HCT116 (cell line): ENCODE measurements around the gene ITPK1.

Experiments used
- CEBPB ChIP-seq: IDR thresholded peaks from 2 replicates; pipeline ENCODE4 v1.6.1; 2012; ENCODE audit warnings: low read depth
- CTCF ChIP-seq, 3 experiments: fragments of 200-600 bp in 1 of 3; sonication (generic) in 1 of 3; IDR thresholded peaks in 2 of 3; conservative IDR thresholded peaks in 1 of 3; 2 replicates each; pipeline ENCODE4 v1.5.1; 2012 to 2017; ENCODE audit warnings: low read depth in 2 of 3, low read length in 2 of 3, antibody characterized with exemption in 1 of 3, borderline replicate concordance in 1 of 3, control low read depth in 1 of 3, mild to moderate bottlenecking in 1 of 3, mixed read lengths in 1 of 3, mixed run types in 1 of 3, moderate library complexity in 1 of 3; ENCODE audit not compliant: insufficient read depth in 1 of 3
- EZH2 ChIP-seq: fragments of 200-600 bp; sonication (generic); IDR thresholded peaks from 2 replicates; pipeline ENCODE4 v1.6.1; 2017; ENCODE audit warnings: antibody characterized with exemption, mixed run types
- MAX ChIP-seq: IDR thresholded peaks from 2 replicates; pipeline ENCODE4 v1.6.1; 2012
- REST ChIP-seq: IDR thresholded peaks from 2 replicates; pipeline ENCODE4 v1.6.1; 2012; ENCODE audit warnings: low read depth
- ZBTB33 ChIP-seq: IDR thresholded peaks from 2 replicates; pipeline ENCODE4 v1.6.1; 2011; ENCODE audit warnings: mild to moderate bottlenecking, low read length, moderate library complexity; ENCODE audit not compliant: insufficient replicate concordance; ENCODE audit errors: extremely low read depth

GRCh38 chr14:92887157-92887556, 228.6 kb downstream of the ITPK1 start:
- TF ChIP-seq CTCF (IDR thresholded peaks at IDR 0.05 in 2 of 3, conservative IDR thresholded peaks at IDR 0.05 in 1 of 3; ENCODE audit: borderline replicate concordance in 1 of 3, insufficient read depth in 1 of 3, low read depth in 2 of 3, low read length in 2 of 3) (no peak), ZBTB33 (no peak), EZH2 (no peak), MAX (no peak), REST (no peak), CEBPB (no peak)
